Mesothelial cell of epicardium (in vitro differentiated cells): ENCODE measurements around the gene LBP. TPM values are rescaled to one million over a fixed set of nuclear protein-coding genes. Genes with fewer than 3 reads are reported as not detected.

Source experiments
- DNase-seq, 2 experiments: peaks; one replicate each; pipeline ENCODE4 v3.0.0; 2021; ENCODE audit warnings: low spot score in 2 of 2; ENCODE audit not compliant: unreplicated experiment in 2 of 2
- H3K27ac Mint-ChIP-seq: 2 replicates; pipeline ENCODE4 v1.8.0; 2021; ENCODE audit warnings: mixed read lengths
- H3K27me3 Mint-ChIP-seq: 2 replicates; pipeline ENCODE4 v1.8.0; 2021; ENCODE audit warnings: low read depth, mixed read lengths
- H3K36me3 Mint-ChIP-seq: 2 replicates; pipeline ENCODE4 v1.8.0; 2021; ENCODE audit warnings: mixed read lengths
- H3K4me1 Mint-ChIP-seq: 2 replicates; pipeline ENCODE4 v1.8.0; 2021; ENCODE audit warnings: mixed read lengths
- H3K4me3 Mint-ChIP-seq: 2 replicates; pipeline ENCODE4 v1.8.0; 2021; ENCODE audit warnings: mild to moderate bottlenecking, moderate library complexity, mixed read lengths
- H3K9me3 Mint-ChIP-seq: 2 replicates; pipeline ENCODE4 v1.8.0; 2021; ENCODE audit warnings: mixed read lengths
- total RNA-seq: library from RNA; stranded (reverse); gene quantifications from 3 replicates; pipeline ENCODE4 v1.2.1, GENCODE V29; 2021
- TF ChIP-seq, protein P1 (sequence below): fragments of 200-600 bp; sonication (generic); IDR thresholded peaks from one replicate; pipeline ENCODE4 v1.5.0; 2021; ENCODE audit warnings: antibody characterized with exemption; ENCODE audit not compliant: unreplicated experiment

LBP gene
- total RNA-seq, 1 donor from 2014 or later: not detected

DNA sequence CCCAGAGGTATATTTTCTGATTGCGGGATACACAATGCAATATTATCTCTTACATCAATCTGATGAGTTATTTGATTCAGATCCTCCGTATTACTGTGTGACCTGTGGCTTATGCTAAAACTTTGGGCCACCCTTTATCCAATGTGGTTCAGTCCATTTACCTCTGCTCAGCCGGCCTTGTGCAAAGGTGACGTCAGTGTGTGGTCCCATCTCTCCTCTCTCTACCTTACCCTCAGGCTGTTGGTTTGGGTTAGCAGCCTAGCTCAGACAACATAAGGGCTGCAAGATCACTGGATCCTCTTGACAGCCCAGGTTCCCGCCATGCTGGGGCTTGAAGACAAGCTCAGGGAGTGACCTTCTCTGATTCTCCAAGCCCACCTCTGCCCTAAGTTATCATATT lies 55.8 kb downstream of the LBP start:
- no peak for DNase-seq
- peaks cover 15% of the 10 kb centered on the region for H3K9me3 Mint-ChIP-seq
- no peaks in the 10 kb centered on the region for H3K27me3 Mint-ChIP-seq

DNA sequence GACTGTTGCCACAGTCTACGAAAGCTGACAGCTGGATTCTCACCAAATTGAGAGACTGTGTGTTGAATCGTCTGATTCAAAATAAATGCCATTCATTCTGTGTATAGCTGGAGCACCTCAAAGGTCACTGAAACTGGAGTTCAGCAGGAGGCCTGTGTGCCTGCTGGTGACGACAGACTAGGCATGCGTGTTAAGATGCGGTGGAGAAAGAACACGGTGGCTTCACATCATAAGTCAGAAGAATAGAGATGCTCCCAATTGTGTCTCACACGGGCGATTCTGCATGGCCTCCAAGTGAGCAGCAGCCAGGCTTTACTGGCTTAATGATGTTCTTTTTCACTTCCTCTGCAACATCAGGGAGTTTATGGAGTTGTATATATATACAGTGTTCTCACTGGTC lies 56.5 kb downstream of the LBP start:
- no peak for DNase-seq
- H3K4me1 Mint-ChIP-seq: no peaks in the 10 kb centered on the region
- peaks cover 13% of the 10 kb centered on the region for H3K36me3 Mint-ChIP-seq
- TF ChIP-seq, protein P1, sequence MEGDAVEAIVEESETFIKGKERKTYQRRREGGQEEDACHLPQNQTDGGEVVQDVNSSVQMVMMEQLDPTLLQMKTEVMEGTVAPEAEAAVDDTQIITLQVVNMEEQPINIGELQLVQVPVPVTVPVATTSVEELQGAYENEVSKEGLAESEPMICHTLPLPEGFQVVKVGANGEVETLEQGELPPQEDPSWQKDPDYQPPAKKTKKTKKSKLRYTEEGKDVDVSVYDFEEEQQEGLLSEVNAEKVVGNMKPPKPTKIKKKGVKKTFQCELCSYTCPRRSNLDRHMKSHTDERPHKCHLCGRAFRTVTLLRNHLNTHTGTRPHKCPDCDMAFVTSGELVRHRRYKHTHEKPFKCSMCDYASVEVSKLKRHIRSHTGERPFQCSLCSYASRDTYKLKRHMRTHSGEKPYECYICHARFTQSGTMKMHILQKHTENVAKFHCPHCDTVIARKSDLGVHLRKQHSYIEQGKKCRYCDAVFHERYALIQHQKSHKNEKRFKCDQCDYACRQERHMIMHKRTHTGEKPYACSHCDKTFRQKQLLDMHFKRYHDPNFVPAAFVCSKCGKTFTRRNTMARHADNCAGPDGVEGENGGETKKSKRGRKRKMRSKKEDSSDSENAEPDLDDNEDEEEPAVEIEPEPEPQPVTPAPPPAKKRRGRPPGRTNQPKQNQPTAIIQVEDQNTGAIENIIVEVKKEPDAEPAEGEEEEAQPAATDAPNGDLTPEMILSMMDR: no peak
- no peaks in the 10 kb centered on the region for H3K27me3 Mint-ChIP-seq
- H3K9me3 Mint-ChIP-seq: peaks cover 15% of the 10 kb centered on the region
- H3K27ac Mint-ChIP-seq: no peak overlapping the region
- no peak overlapping the region for H3K4me3 Mint-ChIP-seq

More for the DNA sequence above, 55.8 kb downstream of the LBP start:
- TF ChIP-seq, protein P1: no peak
- H3K4me3 Mint-ChIP-seq: no peak overlapping the region
- peaks cover 12% of the 10 kb centered on the region for H3K36me3 Mint-ChIP-seq
- H3K4me1 Mint-ChIP-seq: no peaks in the 10 kb centered on the region
- H3K27ac Mint-ChIP-seq: no peak overlapping the region

- Mint-ChIP-seq H3K27ac (no peak overlapping the region), H3K27me3 (no peaks in the 10 kb centered on the region), H3K4me1 (no peaks in the 10 kb centered on the region), H3K36me3 (peaks cover 22% of the 10 kb centered on the region), H3K4me3 (no peak overlapping the region), H3K9me3 (peaks cover 15% of the 10 kb centered on the region)
- TF ChIP-seq, protein P1: no peak
- no peak for DNase-seq
These were observed 57.7 kb downstream of the LBP start for GRCh38 chr20:38404016-38404415.

DNA sequence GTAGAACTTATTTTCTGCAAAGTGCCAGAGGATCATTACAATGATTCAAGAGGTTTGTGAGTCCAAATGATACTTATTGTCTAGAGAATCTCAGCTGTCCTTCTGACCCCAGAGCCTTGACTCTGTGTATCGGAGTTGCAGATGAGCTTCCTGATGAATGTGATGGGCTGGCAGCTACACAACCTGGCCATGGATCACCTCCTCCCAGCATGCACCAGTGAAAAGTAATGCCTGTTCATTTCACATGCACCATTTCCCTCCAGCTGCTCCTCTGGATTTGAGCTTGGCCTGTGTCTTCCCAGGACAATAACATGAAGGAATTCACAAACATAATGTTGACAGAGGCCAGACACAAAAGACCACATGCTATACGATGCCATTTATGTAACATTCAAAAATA lies 58.9 kb downstream of the LBP start:
- TF ChIP-seq, protein P1: no peak
- Mint-ChIP-seq H3K9me3 (peaks cover 15% of the 10 kb centered on the region), H3K27ac (no peak overlapping the region), H3K27me3 (no peaks in the 10 kb centered on the region), H3K36me3 (peaks cover 24% of the 10 kb centered on the region), H3K4me1 (no peaks in the 10 kb centered on the region), H3K4me3 (no peak overlapping the region)
- DNase-seq: no peak

DNA sequence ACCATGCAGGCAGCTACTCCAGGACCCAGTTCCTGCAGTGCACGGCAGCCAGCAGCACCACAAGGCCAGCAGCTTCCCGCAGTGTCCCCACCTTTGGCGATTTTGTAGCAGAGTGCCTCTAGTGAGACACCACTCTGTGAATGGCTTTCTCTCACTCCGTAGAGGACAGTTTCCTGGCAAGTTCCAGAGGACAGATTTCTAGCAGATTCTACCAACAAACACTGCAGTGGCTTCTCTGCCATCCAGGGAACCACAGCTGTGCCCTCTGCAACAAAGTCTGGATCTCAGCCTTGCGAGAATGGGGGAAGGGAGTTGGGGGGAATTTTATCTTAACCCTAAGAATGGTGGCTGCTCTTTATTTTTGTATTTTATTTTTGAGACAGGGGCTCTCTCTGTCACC lies 60.2 kb downstream of the LBP start:
- no peaks in the 10 kb centered on the region for H3K27me3 Mint-ChIP-seq
- H3K27ac Mint-ChIP-seq: no peak overlapping the region
- H3K9me3 Mint-ChIP-seq: peaks cover 15% of the 10 kb centered on the region

More for the DNA sequence above, 60.2 kb downstream of the LBP start:
- H3K36me3 Mint-ChIP-seq: peaks cover 31% of the 10 kb centered on the region
- no peak overlapping the region for H3K4me3 Mint-ChIP-seq
- no peak for DNase-seq
- H3K4me1 Mint-ChIP-seq: no peaks in the 10 kb centered on the region
- TF ChIP-seq, protein P1: no peak
